Right cardiac atrium (tissue), 5 donors: ENCODE data around the gene KIAA1755. TPM values are rescaled to one million over a fixed set of nuclear protein-coding genes. Genes with fewer than 3 reads are reported as not detected.

ENCODE experiments used
- ATAC-seq, 2 donors: fragments of 200-7000 bp; cut with Tn5 transposase; one replicate each; pipeline versions ENCODE4 v1.8.0 to v1.9.1; 2020; ENCODE audit warnings: moderate library complexity in 2 of 2, mild to moderate bottlenecking in 1 of 2
- DNase-seq, 3 donors: peaks; one replicate each; pipeline ENCODE4 v3.0.0-alpha.2; 2020
- H3K27ac ChIP-seq: one replicate; pipeline ENCODE4 v1.5.1; 2013; ENCODE audit warnings: mild to moderate bottlenecking, low read length, control low read depth, moderate library complexity
- H3K27me3 ChIP-seq: one replicate; pipeline ENCODE4 v1.6.1; 2013; ENCODE audit not compliant: control insufficient read depth, insufficient read depth
- H3K4me1 ChIP-seq: one replicate; pipeline ENCODE4 v1.6.1; 2013; ENCODE audit warnings: low read length; ENCODE audit not compliant: control insufficient read depth, insufficient read depth
- H3K4me3 ChIP-seq: one replicate; pipeline ENCODE4 v1.5.1; 2013; ENCODE audit warnings: low read length, control low read depth
- H3K9me3 ChIP-seq: one replicate; pipeline ENCODE4 v1.6.1; 2013; ENCODE audit warnings: low read length; ENCODE audit not compliant: control insufficient read depth
- WGBS: extraction: QIAGEN DNeasy Blood & Tissue Kit; methylation state at CpG from one replicate; pipeline ENCODE4 v1.1.7; 2013; 5-methylcytosine and 5-hydroxymethylcytosine counted together
- intact Hi-C, 4 donors: fragments of 100-400 bp; cut with DNase I; formaldehyde crosslinking; loops; one replicate each; pipeline versions ENCODE4 v1.11.0 to v1.14.0; 2022 to 2023
- polyA plus RNA-seq: library from polyadenylated mRNA; stranded (reverse); fragments of 200-250 nt; gene quantifications from one replicate; pipeline ENCODE4 v1.2.3, GENCODE V29; 2013
- total RNA-seq, 4 donors: library from RNA; stranded (reverse); fragmentation: NEBNext Ultra II Directional; extraction: Animal tissue kit (Norgen Biotek cat#: 25700); gene quantifications; one replicate each; pipeline ENCODE4 v1.2.1, GENCODE V29; 2021
- donor health status: healthy with polysubstance abuse.
- donor health status: DM: no; HTN: yes; CAD: no.
- donor health status: DM: no; HTN: no; CAD: no.
- donor health status: DM: no; HTN: yes; CAD: no; lungs with severe emphysema.
- donor health status: DM: yes; HTN: yes; CAD: no.

The KIAA1755 gene
- total and polyA plus RNA-seq, 5 donors = 5.8 to 18.7 (median 17.0) TPM

- Histone ChIP-seq H3K27ac (no peak overlapping the region), H3K9me3 (no peaks in the 10 kb centered on the region), H3K27me3 (no peaks in the 10 kb centered on the region), H3K4me1 (peaks cover 13% of the 10 kb centered on the region), H3K4me3 (no peak overlapping the region)
- DNase-seq (no peak), ATAC-seq (no peak)
- WGBS = 84% methylated on average over 9 of the region's 9 CpGs
- intact Hi-C loops = no loop called here
Observed at GRCh38 chr20:38192323-38192885, 68.1 kb downstream of the KIAA1755 start.

- Histone ChIP-seq H3K4me1 (peaks cover 11% of the 10 kb centered on the region), H3K27me3 (no peaks in the 10 kb centered on the region), H3K9me3 (no peaks in the 10 kb centered on the region), H3K27ac (peak overlapping the region; percentile 30), H3K4me3 (no peak overlapping the region)
- WGBS = 87% methylated on average over 5 of the region's 5 CpGs
- intact Hi-C loops = no loop called here
- no peak for DNase-seq
- ATAC-seq = no peak
Observed at GRCh38 chr20:38191654-38192053, 68.9 kb downstream of the KIAA1755 start.

- no peak overlapping the region for H3K4me3 ChIP-seq
- peaks cover 8% of the 10 kb centered on the region for H3K4me1 ChIP-seq
- WGBS = 29% methylated on average over 3 of the region's 3 CpGs
- no peaks in the 10 kb centered on the region for H3K9me3 ChIP-seq
- peak; percentile 79 to 90 (median 82) for DNase-seq
- intact Hi-C loops = no loop called here
- peak; percentile 88 to 91 for ATAC-seq
- no peaks in the 10 kb centered on the region for H3K27me3 ChIP-seq
- peak overlapping the region; percentile 30 for H3K27ac ChIP-seq
Observed at GRCh38 chr20:38190936-38191371, 69.6 kb downstream of the KIAA1755 start.

DNA sequence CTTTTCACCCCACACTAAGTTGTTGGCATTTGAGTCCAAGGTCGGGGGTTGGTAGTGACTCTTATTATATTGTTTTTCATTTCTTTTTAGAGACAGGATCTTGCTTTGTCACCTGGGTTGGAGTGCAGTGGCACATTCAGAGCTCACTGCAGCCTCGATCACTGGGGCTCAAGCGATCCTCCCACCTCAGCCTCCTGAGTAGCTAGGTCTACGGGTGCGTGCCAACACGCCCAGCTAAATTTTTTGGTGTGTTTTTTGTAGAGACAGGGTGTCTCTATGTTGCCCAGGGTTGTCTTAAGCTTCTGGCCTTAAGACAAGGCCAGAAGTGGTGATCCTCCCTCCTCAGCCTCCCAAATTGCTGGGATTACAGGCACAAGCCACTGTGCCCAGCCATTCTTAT is 70.4 kb downstream of the KIAA1755 start:
- ATAC-seq = no peak
- H3K4me1 ChIP-seq = peaks cover 2% of the 10 kb centered on the region
- no peak overlapping the region for H3K4me3 ChIP-seq
- intact Hi-C loops = no loop called here
- WGBS = 96% methylated on average over 6 of the region's 6 CpGs
- H3K27ac ChIP-seq = peak overlapping the region; percentile 6
- H3K9me3 ChIP-seq = no peaks in the 10 kb centered on the region
- no peaks in the 10 kb centered on the region for H3K27me3 ChIP-seq
- no peak for DNase-seq

DNA sequence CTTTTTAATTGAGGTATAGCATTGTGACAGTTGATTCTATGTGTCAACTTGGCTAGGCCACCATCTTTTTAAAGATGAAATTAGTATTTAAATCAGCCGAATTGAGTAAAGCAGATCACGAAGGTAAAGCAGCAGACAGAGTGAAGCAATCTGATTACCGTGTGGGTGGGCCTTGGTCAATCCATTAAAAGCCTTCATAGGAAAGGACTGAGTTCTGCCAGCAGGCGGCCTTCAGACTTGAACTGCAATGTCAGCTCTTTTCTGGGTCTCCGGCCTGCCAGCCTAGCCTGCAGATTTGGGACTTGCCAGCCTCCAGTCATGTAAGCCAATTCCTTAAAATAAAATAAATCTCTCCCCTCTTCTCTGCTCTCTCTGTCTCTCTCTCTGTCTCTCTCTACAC is 73.0 kb downstream of the KIAA1755 start:
- no peaks in the 10 kb centered on the region for H3K9me3 ChIP-seq
- DNase-seq = no peak
- no peak for ATAC-seq
- peaks cover 2% of the 10 kb centered on the region for H3K4me1 ChIP-seq
- no peak overlapping the region for H3K27ac ChIP-seq
- WGBS = 74% methylated on average over 5 of the region's 5 CpGs
- intact Hi-C loops = no loop called here
- H3K4me3 ChIP-seq = no peak overlapping the region
- H3K27me3 ChIP-seq = no peaks in the 10 kb centered on the region

GRCh38 chr20:38186788-38187221 is 73.7 kb downstream of the KIAA1755 start:
- ATAC-seq (no peak), DNase-seq (no peak)
- H3K9me3 ChIP-seq = no peaks in the 10 kb centered on the region
- no peak overlapping the region for H3K4me3 ChIP-seq
- H3K4me1 ChIP-seq = peaks cover 2% of the 10 kb centered on the region
- intact Hi-C loops = no loop called here
- WGBS = 68% methylated on average over 5 of the region's 5 CpGs
- no peak overlapping the region for H3K27ac ChIP-seq
- H3K27me3 ChIP-seq = no peaks in the 10 kb centered on the region

DNA sequence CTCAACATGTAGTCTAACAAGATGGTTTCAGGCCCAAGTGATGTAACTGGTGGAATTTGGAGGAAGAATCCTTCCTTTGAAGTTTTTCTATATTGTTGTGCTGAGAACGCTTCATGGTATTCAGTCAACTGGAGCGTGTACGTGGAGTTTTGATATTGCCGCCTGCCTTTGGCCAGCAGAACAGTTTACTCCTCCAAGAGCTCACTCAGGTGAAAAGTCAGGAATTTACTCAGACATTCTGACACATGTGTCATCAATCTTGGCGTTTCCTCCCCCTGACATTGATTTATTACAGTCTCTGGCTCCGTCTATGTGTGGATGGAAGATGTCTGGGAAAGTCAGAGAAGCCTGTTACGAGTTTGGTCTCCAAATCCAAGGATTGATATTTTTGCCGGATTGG is 76.4 kb downstream of the KIAA1755 start:
- Histone ChIP-seq H3K27ac (no peak overlapping the region), H3K9me3 (no peaks in the 10 kb centered on the region), H3K27me3 (no peaks in the 10 kb centered on the region), H3K4me3 (no peak overlapping the region), H3K4me1 (no peaks in the 10 kb centered on the region)
- DNase-seq (no peak), ATAC-seq (no peak)
- intact Hi-C loops = no loop called here
- 69% methylated on average over 8 of the region's 8 CpGs for WGBS

DNA sequence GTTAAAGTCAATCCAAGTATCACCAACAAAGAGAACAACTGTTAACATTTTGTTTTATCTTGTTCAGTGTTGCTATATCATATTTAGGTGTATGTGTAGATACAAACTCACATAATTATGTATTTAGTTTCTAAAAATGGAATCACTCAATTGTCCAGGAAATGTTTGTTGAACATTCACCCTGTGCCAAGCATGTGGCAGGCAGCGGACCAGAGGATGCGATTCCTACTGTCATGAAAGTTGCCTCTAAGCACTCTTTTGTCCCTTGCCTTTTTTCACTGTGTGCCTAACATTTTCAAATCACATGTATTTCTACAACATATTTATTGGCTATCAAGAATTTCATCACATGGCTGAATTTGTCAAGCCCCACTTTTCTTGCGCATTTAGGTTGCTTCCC is 78.6 kb downstream of the KIAA1755 start:
- 92% methylated on average over 3 of the region's 3 CpGs for WGBS
- DNase-seq = no peak
- no peak overlapping the region for H3K4me3 ChIP-seq

GRCh38 chr20:38181207-38181801 is 79.2 kb downstream of the KIAA1755 start:
- H3K27ac ChIP-seq = no peak overlapping the region
- no peaks in the 10 kb centered on the region for H3K9me3 ChIP-seq
- no peak for DNase-seq
- H3K27me3 ChIP-seq = no peaks in the 10 kb centered on the region
- H3K4me1 ChIP-seq = no peaks in the 10 kb centered on the region
- ATAC-seq = no peak
- no peak overlapping the region for H3K4me3 ChIP-seq
- WGBS = 83% methylated on average over 7 of the region's 7 CpGs
- intact Hi-C loops = no loop called here

More for the DNA sequence above, 78.6 kb downstream of the KIAA1755 start:
- Histone ChIP-seq H3K9me3 (no peaks in the 10 kb centered on the region), H3K27ac (no peak overlapping the region), H3K27me3 (no peaks in the 10 kb centered on the region), H3K4me1 (no peaks in the 10 kb centered on the region)
- intact Hi-C loops = no loop called here
- ATAC-seq = no peak

- intact Hi-C loops = no loop called here
- no peaks in the 10 kb centered on the region for H3K9me3 ChIP-seq
Observed at GRCh38 chr20:38180781-38181180, 79.8 kb downstream of the KIAA1755 start.

GRCh38 chr20:38179846-38180245 is 80.7 kb downstream of the KIAA1755 start:
- DNase-seq = no peak
- Histone ChIP-seq H3K27me3 (no peaks in the 10 kb centered on the region), H3K4me1 (no peaks in the 10 kb centered on the region), H3K9me3 (no peaks in the 10 kb centered on the region), H3K4me3 (no peak overlapping the region), H3K27ac (no peak overlapping the region)
- intact Hi-C loops = no loop called here
- WGBS = 76% methylated on average over 6 of the region's 6 CpGs
- ATAC-seq = no peak

More at GRCh38 chr20:38180781-38181180, 79.8 kb downstream of the KIAA1755 start:
- Histone ChIP-seq H3K27ac (no peak overlapping the region), H3K27me3 (no peaks in the 10 kb centered on the region), H3K4me3 (no peak overlapping the region), H3K4me1 (no peaks in the 10 kb centered on the region)
- DNase-seq = no peak
- ATAC-seq = no peak
- 67% methylated on average over 5 of the region's 5 CpGs for WGBS
